Adrenal gland (tissue), 12 donors: ENCODE data around the gene IL17RA. TPM values are rescaled to one million over a fixed set of nuclear protein-coding genes. Genes with fewer than 3 reads are reported as not detected.
"Not testable (repeated sequence)": the region's sequence is repeated elsewhere in the genome, so short reads cannot be mapped to it uniquely, and the experiment has no call there.

ENCODE experiments used
- DNase-seq, 7 donors: peaks; one replicate each; pipeline ENCODE4 v3.0.0-alpha.2; 2019 to 2020
- H3K27ac ChIP-seq, 5 donors: fragments of 200-600 bp; sonication (generic) in 4 of 5; 1 replicate in 3 of 5; 2 replicates in 2 of 5; pipeline versions ENCODE4 v1.5.1 to v1.8.0; 2016 to 2020; ENCODE audit warnings: mild to moderate bottlenecking in 1 of 5
- H3K27me3 ChIP-seq: fragments of 200-600 bp; 2 replicates; pipeline ENCODE4 v1.8.0; 2021
- H3K36me3 ChIP-seq, 2 donors: fragments of 200-600 bp; replicated peaks in 1 of 2; 1 replicate in 1 of 2; 2 replicates in 1 of 2; pipeline versions ENCODE4 v1.5.1 to v1.8.0; 2018 to 2022
- H3K4me1 ChIP-seq, 2 donors: fragments of 200-600 bp; replicated peaks in 1 of 2; 1 replicate in 1 of 2; 2 replicates in 1 of 2; pipeline versions ENCODE4 v1.5.1 to v1.8.0; 2018 to 2021
- H3K4me3 ChIP-seq, 4 donors: fragments of 200-600 bp; sonication (generic) in 3 of 4; one replicate each; pipeline ENCODE4 v1.5.1; 2016 to 2018
- H3K9me3 ChIP-seq, 3 donors: fragments of 200-600 bp; sonication (generic) in 1 of 3; replicated peaks in 1 of 3; 1 replicate in 2 of 3; 2 replicates in 1 of 3; pipeline versions ENCODE4 v1.5.1 to v1.8.0; 2016 to 2021
- POLR2A ChIP-seq, 2 donors: fragments of 450-650 bp; IDR thresholded peaks; one replicate each; pipeline ENCODE4 v1.6.1; 2017; ENCODE audit warnings: antibody characterized with exemption in 2 of 2, mild to moderate bottlenecking in 2 of 2, moderate library complexity in 1 of 2
- WGBS, 4 donors: extraction: QIAGEN DNeasy Blood & Tissue Kit in 2 of 4; methylation state at CpG; one replicate each; pipeline versions ENCODE4 v1.1.5 to v1.1.7; 2013 to 2017; 5-methylcytosine and 5-hydroxymethylcytosine counted together
- intact Hi-C, 2 donors: fragments of 100-400 bp; cut with DNase I; formaldehyde crosslinking; loops; one replicate each; pipeline versions ENCODE4 v1.14.1 to v1.15.0; 2022 to 2023
- polyA plus RNA-seq, 3 donors: library from polyadenylated mRNA; stranded (reverse); fragments of 200-250 nt in 2 of 3; fragments of 350-450 nt in 1 of 3; fragmentation: Illumina TruSeq in 1 of 3; extraction: RNeasy Lipid Tissue Mini Kit (QIAGEN cat#74804) in 1 of 3; gene quantifications; one replicate each; pipeline ENCODE4 v1.2.3, GENCODE V29; 2013 to 2014
- total RNA-seq, 9 donors: library from RNA; depleted of rRNA in 4 of 9; stranded (reverse); fragments of >200 nt in 4 of 9; fragments of 120-200 nt in 1 of 9; fragmentation: NEBNext Ultra II Directional in 1 of 9; extraction: Animal tissue kit (Norgen Biotek cat#: 25700) in 1 of 9; gene quantifications; one replicate each; pipeline versions ENCODE4 v1.1.0 to v1.2.4, GENCODE V29; 2013 to 2023
- TF ChIP-seq, protein P1 (sequence below), 6 experiments: fragments of 450-650 bp in 4 of 6; fragments of 200-600 bp in 2 of 6; sonication (generic) in 1 of 6; IDR thresholded peaks; 1 replicate in 5 of 6; 2 replicates in 1 of 6; pipeline versions ENCODE4 v1.5.1 to v1.8.0; 2016 to 2021; ENCODE audit warnings: antibody characterized with exemption in 6 of 6, mild to moderate bottlenecking in 2 of 6, moderate library complexity in 1 of 6
- donor health status: healthy with polysubstance abuse.
- donor health status: Bipolar disorder and iron deficiency.
- donor health status: DM: yes; HTN: yes; CAD: no.
- donor health status: DM: no; HTN: no; CAD: no.
- donor health status: DM: no; HTN: no; CAD: no.
- donor health status: DM: yes; HTN: yes; CAD: no.

Gene IL17RA
- total and polyA plus RNA-seq, 12 donors = 2.2 to 31.8 (median 21.5) TPM

DNA sequence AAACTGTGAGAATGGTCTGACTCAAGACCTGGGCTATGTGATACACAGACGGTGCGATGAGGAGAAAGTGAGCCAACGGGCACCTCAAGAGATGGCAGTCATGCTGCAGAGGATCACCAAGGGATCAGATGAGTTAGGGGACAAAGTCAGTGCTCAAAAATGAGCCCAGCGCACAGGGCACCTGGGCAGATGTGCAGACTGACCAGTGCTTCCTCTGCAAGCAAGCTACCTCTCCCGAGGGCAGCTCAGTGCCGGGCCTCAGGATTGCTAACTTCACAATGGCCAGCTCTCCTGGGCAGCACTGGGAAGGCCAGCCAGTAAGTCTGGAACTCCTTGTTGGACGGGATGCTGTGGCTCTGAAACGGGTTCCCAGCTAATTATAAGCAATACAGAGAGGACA is 59.0 kb downstream of the IL17RA start:
- 92 to 98% (median 94%) methylated on average over 5 to 8 of the region's 8 CpGs for WGBS, 4 donors
- TF ChIP-seq, protein P1, sequence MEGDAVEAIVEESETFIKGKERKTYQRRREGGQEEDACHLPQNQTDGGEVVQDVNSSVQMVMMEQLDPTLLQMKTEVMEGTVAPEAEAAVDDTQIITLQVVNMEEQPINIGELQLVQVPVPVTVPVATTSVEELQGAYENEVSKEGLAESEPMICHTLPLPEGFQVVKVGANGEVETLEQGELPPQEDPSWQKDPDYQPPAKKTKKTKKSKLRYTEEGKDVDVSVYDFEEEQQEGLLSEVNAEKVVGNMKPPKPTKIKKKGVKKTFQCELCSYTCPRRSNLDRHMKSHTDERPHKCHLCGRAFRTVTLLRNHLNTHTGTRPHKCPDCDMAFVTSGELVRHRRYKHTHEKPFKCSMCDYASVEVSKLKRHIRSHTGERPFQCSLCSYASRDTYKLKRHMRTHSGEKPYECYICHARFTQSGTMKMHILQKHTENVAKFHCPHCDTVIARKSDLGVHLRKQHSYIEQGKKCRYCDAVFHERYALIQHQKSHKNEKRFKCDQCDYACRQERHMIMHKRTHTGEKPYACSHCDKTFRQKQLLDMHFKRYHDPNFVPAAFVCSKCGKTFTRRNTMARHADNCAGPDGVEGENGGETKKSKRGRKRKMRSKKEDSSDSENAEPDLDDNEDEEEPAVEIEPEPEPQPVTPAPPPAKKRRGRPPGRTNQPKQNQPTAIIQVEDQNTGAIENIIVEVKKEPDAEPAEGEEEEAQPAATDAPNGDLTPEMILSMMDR (IDR thresholded peaks at IDR 0.05) = no peak
- TF ChIP-seq POLR2A (IDR thresholded peaks at IDR 0.05) = no peak
- Histone ChIP-seq H3K36me3 (peaks cover 0 to 40% of the 10 kb centered on the region in 2 donors), H3K4me1 (no peaks in the 10 kb centered on the region), H3K27me3 (no peaks in the 10 kb centered on the region), H3K4me3 (no peak overlapping the region), H3K9me3 (no peaks in the 10 kb centered on the region), H3K27ac (no peak overlapping the region)
- no peak for DNase-seq
- intact Hi-C loops = no loop called here

DNA sequence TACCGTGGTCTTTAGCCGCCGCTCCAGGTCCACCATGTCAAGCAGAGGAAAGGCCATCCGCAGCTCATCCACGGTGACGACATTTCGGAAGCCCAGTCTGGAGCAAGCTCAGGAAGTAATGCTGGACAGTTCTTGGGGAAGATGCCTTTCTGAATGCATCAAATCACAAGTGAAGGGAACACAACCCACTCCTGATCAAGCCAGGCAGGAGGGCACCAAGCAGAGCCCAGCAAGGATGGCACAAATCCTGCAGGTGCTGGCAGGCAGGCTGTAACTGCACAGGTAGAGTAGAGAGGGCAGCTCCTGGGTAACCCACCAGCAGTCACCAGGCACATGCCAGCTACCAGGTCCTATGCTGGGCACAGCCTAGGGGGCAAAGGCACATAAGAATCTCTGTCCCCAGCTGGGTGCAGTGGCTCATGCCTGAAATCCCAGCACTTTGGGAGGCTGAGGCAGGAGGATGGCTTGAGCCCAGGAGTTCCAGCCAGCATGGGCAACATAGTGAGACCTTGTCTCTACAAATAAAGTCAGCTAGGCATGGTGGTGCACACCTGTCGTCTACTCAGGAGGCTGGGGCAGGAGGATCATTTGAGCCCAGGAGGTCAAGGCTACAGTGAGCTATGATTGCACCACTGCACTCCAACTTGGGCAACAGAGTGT is 60.4 kb downstream of the IL17RA start:
- Histone ChIP-seq H3K27ac (no peak overlapping the region), H3K27me3 (no peaks in the 10 kb centered on the region), H3K36me3 (peaks cover 0 to 40% of the 10 kb centered on the region in 2 donors), H3K4me3 (no peak overlapping the region), H3K4me1 (peaks cover 0 to 7% of the 10 kb centered on the region in 2 donors), H3K9me3 (no peaks in the 10 kb centered on the region)
- intact Hi-C loops = no loop called here
- TF ChIP-seq, protein P1 (IDR thresholded peaks at IDR 0.05) = no peak
- no peak for TF ChIP-seq POLR2A (IDR thresholded peaks at IDR 0.05)
- no peak for DNase-seq
- 85 to 97% (median 93%) methylated on average over 4 to 8 of the region's 8 CpGs for WGBS, 4 donors

DNA sequence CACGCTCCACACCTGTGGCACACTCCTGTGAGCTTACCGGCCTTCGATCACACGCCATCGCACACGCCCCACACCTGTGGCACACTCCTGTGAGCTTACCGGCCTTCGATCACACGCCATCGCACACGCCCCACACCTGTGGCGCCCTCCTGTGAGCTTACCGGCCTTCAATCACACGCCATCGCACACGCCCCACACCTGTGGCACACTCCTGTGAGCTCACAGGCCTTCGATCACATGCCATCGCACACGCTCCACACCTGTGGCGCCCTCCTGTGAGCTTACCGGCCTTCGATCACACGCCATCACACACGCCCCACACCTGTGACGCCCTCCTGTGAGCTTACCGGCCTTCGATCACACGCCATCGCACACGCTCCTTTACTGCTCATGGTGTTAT is 62.7 kb downstream of the IL17RA start:
- DNase-seq, H3K9me3 ChIP-seq, H3K27ac ChIP-seq, H3K27me3 ChIP-seq, H3K4me3 ChIP-seq, intact Hi-C loops: not testable (repeated sequence)
- H3K4me1 ChIP-seq = peaks cover 1 to 18% of the 10 kb centered on the region in 2 donors
- peaks cover 0 to 24% of the 10 kb centered on the region in 2 donors for H3K36me3 ChIP-seq
- WGBS, 4 donors = 90 to 98% (median 94%) methylated on average over 29 to 30 of the region's 30 CpGs

DNA sequence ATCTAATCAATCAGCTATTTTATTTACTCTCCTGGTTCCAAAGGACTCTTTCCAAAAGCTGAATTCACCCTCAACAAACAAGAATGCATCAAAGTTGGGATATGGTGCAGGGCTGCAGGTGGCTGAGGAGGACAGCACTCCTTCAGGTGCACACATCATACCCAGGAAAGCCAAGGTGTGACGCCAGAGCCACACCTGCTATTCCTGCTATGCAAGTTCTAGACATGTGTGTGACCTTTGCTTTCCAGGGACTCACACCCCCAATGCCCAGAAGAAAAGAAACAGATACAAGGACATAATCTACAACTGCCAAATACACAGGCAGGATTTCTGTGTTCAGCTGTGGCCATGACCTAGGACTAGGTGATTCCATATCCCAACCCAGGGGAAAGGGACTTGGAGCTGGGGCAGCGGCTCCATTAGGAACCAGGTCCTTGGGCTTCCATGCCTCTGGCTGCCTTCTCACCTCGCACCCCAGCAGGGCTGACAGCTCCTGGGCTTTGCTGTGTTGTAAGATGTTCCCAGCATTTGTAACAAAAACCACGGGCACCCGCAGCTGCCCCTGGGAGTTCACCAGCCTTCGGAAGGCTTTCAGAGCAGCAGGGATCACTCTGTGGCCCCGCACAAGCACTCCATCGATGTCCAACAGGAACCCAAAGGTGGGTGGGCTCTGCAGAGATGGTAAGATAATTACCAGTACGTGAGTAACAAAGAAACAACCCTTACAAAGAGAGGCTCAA is 64.4 kb downstream of the IL17RA start:
- no peak overlapping the region for H3K27ac ChIP-seq
- 71 to 86% (median 84%) methylated on average over 4 to 9 of the region's 9 CpGs for WGBS, 4 donors
- TF ChIP-seq POLR2A (IDR thresholded peaks at IDR 0.05) = no peak
- TF ChIP-seq, protein P1 (IDR thresholded peaks at IDR 0.05) = no peak

More for the DNA sequence above, 64.4 kb downstream of the IL17RA start:
- Histone ChIP-seq H3K4me3 (no peak overlapping the region), H3K4me1 (peaks cover 8 to 25% of the 10 kb centered on the region in 2 donors), H3K36me3 (peaks cover 0 to 8% of the 10 kb centered on the region in 2 donors), H3K9me3 (no peaks in the 10 kb centered on the region), H3K27me3 (no peaks in the 10 kb centered on the region)
- intact Hi-C loops = no loop called here
- DNase-seq = no peak
